HG03442 (cell line): ENCODE measurements around the gene C1orf53.
"Not testable (repeated sequence)": the region's sequence is repeated elsewhere in the genome, so short reads cannot be mapped to it uniquely, and the experiment has no call there.

Source experiments
- ATAC-seq: cut with Tn5 transposase; IDR thresholded peaks from one replicate; pipeline ENCODE4 v1.9.1; 2021; ENCODE audit warnings: mild to moderate bottlenecking, moderate library complexity; ENCODE audit not compliant: unreplicated experiment

The C1orf53 gene

DNA sequence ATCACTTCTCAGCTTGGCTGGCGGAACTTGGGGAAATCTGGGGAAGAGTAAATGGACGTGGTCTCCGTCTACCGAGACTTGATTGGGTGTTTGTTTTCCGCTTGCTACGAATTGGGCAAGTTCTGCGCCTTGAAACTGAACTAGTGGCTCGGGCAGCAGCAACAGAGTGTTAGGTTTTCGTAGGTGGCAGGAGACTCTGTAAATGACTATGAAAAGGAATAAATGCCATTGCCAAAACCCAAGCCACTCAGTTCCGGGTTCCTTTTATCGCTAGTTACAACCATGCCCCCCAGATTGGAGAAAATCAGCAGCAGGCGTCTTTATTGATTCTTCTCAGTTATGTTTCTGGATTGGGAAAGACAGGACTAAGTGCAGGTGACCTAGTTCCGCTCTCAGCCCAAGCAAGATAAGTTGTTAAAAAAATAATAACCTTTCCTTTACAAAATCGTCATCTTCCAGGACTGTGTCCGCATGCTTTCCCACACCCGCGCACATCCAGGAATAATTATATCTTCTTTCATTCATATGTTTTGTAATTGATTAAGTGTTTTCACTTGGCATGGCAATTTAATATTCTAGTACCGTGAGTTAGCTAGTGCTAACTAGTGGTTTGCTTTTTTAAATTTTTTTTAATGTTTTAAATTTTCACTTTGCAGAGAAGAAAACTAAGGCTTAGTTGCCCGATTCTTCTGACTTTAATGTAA, 18.1 kb downstream of the C1orf53 start:
- ATAC-seq, result no peak

GRCh38 chr1:197921235-197922069, 19.0 kb downstream of the C1orf53 start:
- no peak for ATAC-seq

- ATAC-seq, result no peak
Measured at GRCh38 chr1:197922070-197922390, 19.6 kb downstream of the C1orf53 start.

GRCh38 chr1:197923038-197923437, 20.6 kb downstream of the C1orf53 start:
- no peak for ATAC-seq

DNA sequence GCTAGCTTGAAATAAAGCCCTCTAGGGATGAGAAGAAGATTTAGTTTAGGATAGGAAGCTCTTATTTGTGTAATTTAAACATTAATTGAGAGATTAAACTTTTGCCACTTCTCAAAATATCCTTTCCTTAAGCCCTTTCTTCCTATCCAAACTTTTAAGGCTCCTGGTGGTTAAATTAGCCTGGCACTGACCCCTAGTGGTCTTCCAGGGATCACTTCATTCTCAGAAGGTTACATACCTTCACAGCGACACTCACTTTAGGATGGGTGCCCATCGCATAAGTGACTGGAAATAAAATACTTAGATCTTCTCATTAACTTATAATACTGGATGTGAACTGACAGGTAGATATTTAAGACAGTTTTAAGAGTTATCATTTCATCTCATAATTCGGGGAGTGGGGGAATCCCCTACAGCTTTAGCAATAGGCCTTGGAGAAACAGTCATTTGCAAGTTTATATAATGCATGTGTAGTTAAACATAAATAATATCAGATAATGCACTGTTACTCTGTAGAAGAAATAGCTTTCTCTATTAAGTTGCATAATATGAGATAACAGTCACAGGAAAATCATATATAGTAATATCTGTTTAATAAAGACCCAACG, 22.2 kb downstream of the C1orf53 start:
- ATAC-seq, result peak; percentile 65

DNA sequence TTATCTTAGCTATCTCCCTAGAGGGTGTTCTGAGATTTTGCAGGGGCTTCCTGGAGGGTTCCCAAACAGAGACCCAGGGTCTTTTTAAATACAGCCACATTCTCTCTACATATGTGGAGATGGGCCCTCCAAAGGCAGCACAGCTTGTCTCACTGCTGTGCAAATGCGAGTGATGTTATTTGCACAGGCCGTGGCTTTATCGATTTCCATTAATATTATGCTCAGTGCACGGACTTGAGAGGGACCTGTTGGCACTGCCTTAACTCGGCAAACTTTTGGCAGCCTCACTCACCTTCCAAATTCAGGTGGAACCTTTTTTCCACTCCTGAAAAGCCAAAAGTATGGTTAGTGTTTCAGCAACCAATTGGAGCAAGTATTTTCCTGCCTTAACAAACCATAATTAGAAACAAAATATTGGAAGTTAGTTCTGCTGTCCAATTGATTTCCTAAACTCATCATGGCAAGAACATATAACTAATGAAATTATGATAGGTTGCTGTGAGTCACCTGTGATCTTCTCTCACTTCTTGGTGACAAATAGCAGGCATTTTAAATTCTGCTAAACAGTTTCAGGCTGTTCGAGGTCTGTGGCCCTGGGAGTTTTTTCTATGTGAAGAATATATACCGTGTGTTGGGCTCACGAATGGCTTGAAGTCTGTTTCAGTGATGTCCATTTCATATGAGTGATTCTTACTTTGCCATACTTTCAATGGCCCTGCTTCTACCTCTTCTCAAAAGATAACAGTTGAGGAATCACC, 25.7 kb downstream of the C1orf53 start:
- ATAC-seq, result no peak

DNA sequence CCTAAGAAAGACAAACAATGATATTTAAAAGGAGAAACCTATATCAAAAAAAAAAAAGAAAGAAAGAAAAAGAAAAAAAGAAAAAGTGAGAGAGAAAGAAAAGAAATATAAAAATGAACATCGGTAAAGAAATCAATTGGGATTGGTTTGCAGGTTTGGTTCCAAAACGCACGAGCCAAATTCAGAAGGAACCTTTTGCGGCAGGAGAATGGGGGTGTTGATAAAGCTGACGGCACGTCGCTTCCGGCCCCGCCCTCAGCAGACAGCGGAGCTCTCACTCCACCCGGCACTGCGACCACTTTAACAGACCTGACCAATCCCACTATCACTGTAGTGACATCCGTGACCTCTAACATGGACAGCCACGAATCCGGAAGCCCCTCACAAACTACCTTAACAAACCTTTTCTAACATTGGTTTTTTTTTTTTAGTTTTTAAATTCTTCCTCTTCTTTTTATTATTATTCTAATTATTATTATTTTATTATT, 26.5 kb downstream of the C1orf53 start:
- ATAC-seq, result peak; percentile 75

DNA sequence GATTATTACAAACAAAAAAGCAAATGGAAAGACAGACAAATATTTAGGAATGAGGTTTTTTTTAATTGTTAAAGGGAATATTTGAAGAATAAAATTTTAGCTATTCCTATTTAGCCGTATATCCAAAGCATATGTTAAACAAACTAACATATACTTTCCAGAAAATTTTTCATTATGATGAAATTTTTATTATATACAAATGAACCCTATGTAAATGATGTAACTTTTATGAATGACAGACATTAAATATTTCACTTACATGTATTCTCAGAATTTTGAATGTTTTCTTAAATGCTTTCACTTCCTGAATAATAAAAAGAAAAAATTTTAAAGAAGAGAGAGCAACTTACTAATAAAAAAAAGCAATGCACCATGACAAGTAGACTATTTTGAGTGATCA, 30.6 kb downstream of the C1orf53 start:
- ATAC-seq, result no peak

- ATAC-seq, result no peak
Measured at GRCh38 chr1:197933647-197934046, 31.2 kb downstream of the C1orf53 start.

DNA sequence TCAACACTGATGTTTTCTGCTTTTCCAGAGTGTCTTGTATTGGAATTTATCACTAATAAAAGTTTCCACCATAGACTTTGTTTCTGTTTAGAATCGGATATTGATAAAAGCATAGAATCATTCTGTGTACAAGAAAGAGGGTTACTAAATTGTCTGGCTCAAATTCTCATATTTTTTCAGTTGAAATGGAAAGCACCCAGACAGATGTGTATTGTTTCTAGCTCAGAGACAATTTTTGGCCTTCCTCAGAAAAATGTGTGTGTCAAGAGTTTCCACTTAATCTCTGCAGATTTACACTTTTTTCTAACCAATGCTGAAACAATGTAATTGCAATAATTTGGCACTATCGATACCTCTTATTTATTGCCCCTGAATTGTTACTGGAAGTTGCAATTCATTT, 35.0 kb downstream of the C1orf53 start:
- no peak for ATAC-seq

DNA sequence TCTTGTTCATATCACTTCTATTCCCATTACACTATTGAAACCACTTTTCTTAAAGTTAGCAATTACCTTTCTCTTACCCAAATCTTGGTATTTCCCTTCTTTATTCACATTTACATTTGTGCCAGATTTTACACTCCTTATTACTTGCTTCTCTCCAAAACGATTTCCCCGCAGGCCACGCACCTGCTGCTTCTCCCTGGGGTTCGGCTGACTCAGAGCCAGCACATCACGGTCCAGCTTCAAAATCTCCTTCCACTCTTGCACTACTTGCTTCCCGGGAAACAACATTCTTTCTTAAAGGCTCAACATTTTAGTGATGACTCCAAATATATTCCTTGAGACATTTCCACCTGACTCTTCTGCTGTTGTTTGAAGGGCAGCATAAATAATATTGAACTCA, 35.5 kb downstream of the C1orf53 start:
- no peak for ATAC-seq

- ATAC-seq, result not testable (repeated sequence)
Measured at GRCh38 chr1:197939159-197939980, 36.9 kb downstream of the C1orf53 start.

DNA sequence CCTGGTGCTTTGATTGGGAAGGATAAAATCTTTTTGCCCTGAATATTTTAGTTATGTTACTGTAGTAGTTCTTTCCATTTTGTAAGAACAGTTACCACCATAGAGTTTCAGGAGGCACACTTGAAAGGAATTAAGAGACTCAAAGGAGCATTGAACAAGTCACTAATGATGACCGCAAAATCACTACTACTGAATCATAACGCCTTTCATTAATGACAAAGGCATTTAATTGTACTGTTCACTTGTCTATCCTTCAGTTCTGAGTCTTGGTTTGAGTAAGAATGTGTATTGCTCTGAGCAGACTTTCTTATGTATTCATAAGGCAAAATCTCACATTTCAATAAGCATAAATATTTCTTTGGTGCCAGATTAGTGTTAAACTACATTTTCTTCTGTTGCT, 39.6 kb downstream of the C1orf53 start:
- no peak for ATAC-seq

GRCh38 chr1:197944485-197944884, 42.1 kb downstream of the C1orf53 start:
- no peak for ATAC-seq

GRCh38 chr1:197948926-197949899, 46.8 kb downstream of the C1orf53 start:
- ATAC-seq, result no peak

- no peak for ATAC-seq
Measured at GRCh38 chr1:197951089-197951488, 48.7 kb downstream of the C1orf53 start.

DNA sequence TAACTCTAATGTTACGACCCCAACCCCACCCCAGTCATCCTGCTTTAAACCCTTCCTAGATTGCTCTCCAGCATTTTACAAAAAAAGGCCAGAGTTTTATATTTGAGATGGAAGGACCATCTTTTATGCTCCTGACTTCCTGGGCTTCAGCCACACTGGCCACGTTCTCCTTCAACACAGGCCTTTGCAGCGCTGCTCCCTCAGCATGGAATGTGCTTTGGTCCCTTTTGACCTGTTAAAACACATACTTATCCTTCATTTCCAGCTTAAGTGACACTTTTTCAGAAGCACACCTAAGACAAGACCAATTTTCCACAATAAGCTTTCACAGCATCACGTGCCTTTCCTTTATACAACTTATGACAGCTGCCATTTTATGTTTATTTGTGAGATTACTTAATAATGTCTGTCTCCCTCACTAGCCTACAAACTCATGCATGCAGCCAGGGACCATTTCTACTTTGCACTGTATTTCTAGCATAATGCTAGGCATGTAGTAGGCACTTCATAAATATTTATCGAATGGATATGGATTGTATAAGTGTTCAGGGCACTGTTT, 49.3 kb downstream of the C1orf53 start:
- ATAC-seq, result no peak

DNA sequence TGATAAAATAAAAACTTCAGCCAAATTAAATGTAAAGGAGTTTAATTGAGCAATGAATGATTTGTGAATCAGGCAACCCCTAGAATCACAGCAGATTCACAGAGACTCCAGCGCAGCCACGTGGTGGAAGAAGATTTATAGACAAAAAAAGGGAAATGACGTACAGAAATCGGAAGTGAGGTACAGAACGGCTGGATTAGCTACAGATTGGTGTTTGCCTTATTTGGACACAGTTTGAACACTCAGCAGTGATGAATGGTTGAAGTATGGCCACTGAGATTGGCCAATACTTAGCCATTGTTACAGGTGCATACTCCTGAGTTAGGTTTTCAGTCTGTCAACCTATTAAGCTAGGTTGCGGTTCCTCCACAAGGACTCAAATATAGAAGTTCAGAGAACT, 51.0 kb downstream of the C1orf53 start:
- not testable (repeated sequence) for ATAC-seq
